Hepatocyte (in vitro differentiated cells): ENCODE measurements around the gene RPL36A.

ENCODE experiments used
- CTCF ChIP-seq: fragments of 200-600 bp; sonication (generic); IDR thresholded peaks from 2 replicates; pipeline ENCODE4 v1.5.1; 2016; ENCODE audit warnings: antibody characterized with exemption, mild to moderate bottlenecking; ENCODE audit not compliant: poor library complexity
- EZH2 ChIP-seq: fragments of 200-600 bp; sonication (generic); IDR thresholded peaks from 2 replicates; pipeline ENCODE4 v1.6.1; 2016; ENCODE audit warnings: antibody characterized with exemption, mild to moderate bottlenecking, borderline replicate concordance

DNA sequence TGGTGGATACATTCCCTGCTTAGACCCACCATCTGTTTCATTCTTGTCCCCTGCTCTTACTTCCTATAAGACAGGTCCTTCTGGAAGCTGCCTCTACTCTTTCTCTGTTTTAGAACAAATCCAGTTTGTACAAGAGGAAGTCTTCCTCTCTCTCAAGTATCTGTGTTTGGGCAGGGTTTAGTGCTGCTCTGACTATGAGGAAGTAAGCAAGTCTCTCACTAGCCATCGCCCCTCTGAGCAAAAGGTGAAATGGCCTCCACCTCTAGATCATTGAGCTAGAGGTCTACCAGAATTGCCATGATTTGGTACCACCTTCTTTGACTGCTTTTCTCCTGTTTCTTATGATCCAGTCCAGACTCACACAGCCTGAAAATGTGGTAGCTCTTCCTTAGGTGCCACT is 13.3 kb upstream of the RPL36A start:
- no peak for TF ChIP-seq CTCF
- TF ChIP-seq EZH2: no peak
